HuH-7 (cell line): Measurements from ENCODE around the gene GDPGP1.
"Not testable (repeated sequence)": the region's sequence is repeated elsewhere in the genome, so short reads cannot be mapped to it uniquely, and the experiment has no call there.

ENCODE experiments used
- DNase-seq: peaks from one replicate; pipeline ENCODE4 v3.0.0; 2011; ENCODE audit warnings: low spot score

GDPGP1 gene

GRCh38 chr15:90261811-90262210 lies 27.8 kb downstream of the GDPGP1 start:
- no peak for DNase-seq

- no peak for DNase-seq
These were observed 28.4 kb downstream of the GDPGP1 start for GRCh38 chr15:90262426-90262825.

- no peak for DNase-seq
These were observed 30.7 kb downstream of the GDPGP1 start for GRCh38 chr15:90264671-90265070.

GRCh38 chr15:90265271-90266060 lies 31.5 kb downstream of the GDPGP1 start, which contains the start of gene NGRN:
Gene NGRN (plus strand): TSS chr15:90265672. CDS start chr15:90265713, 41 bp downstream.
- peak; percentile 93 for DNase-seq

GRCh38 chr15:90266061-90266431 lies 32.0 kb downstream of the GDPGP1 start:
- DNase-seq = peak; percentile 50

GRCh38 chr15:90266485-90266884 lies 32.5 kb downstream of the GDPGP1 start:
- DNase-seq = no peak

GRCh38 chr15:90268415-90268814 lies 34.4 kb downstream of the GDPGP1 start:
- DNase-seq = peak; percentile 40

GRCh38 chr15:90270502-90271150 lies 36.6 kb downstream of the GDPGP1 start:
- no peak for DNase-seq

- DNase-seq = no peak
These were observed 37.6 kb downstream of the GDPGP1 start for GRCh38 chr15:90271459-90272166.

GRCh38 chr15:90278467-90278866 lies 44.5 kb downstream of the GDPGP1 start:
- DNase-seq = not testable (repeated sequence)

- DNase-seq = not testable (repeated sequence)
These were observed 46.7 kb downstream of the GDPGP1 start for GRCh38 chr15:90280743-90281142.

- DNase-seq = not testable (repeated sequence)
These were observed 47.6 kb downstream of the GDPGP1 start for GRCh38 chr15:90281637-90282036.

GRCh38 chr15:90286678-90287077 lies 52.7 kb downstream of the GDPGP1 start:
- DNase-seq = peak; percentile 53

- DNase-seq = no peak
These were observed 53.1 kb downstream of the GDPGP1 start for GRCh38 chr15:90287101-90287500.

- DNase-seq = no peak
These were observed 53.9 kb downstream of the GDPGP1 start for GRCh38 chr15:90287946-90288345.

- DNase-seq = peak; percentile 34
These were observed 57.8 kb downstream of the GDPGP1 start for GRCh38 chr15:90291679-90292356.

GRCh38 chr15:90293040-90293810 lies 59.2 kb downstream of the GDPGP1 start:
- peak; percentile 64 for DNase-seq

- DNase-seq = no peak
These were observed 60.1 kb downstream of the GDPGP1 start for GRCh38 chr15:90294159-90294558.

GRCh38 chr15:90294601-90295269 lies 60.7 kb downstream of the GDPGP1 start:
- no peak for DNase-seq

GRCh38 chr15:90295270-90295648 lies 61.2 kb downstream of the GDPGP1 start:
- DNase-seq = no peak
